Activated CD4-positive, alpha-beta T cell treated with anti-CD3 and anti-CD28 coated beads, Interleukin-2, Interleukin-6, amounts not matched to agents 100 ng/mL and 50 ng/mL, durations not matched to agents 16 hours and 8 hours (primary cell): ENCODE data around the gene RHBDD2.
A peak's percentile ranks its signal among the peaks of the same experiment; 100 is the strongest.
"Not testable (repeated sequence)": the region's sequence is repeated elsewhere in the genome, so short reads cannot be mapped to it uniquely, and the experiment has no call there.

ENCODE experiments used
- DNase-seq: peaks from one replicate; pipeline ENCODE4 v3.0.0-alpha.2; 2020

The RHBDD2 gene

GRCh38 chr7:75878769-75879611 is at the start of gene RHBDD2:
Gene RHBDD2, plus strand, starts transcription at chr7:75879034. Its CDS starts 49 bp downstream, at chr7:75879083.
- DNase-seq: peak; percentile 98

GRCh38 chr7:75829656-75830055 is 49.2 kb upstream of the RHBDD2 start:
- DNase-seq: not testable (repeated sequence)

GRCh38 chr7:75830978-75831377 is 47.9 kb upstream of the RHBDD2 start:
- DNase-seq: no peak

- not testable (repeated sequence) for DNase-seq
Observed at GRCh38 chr7:75833662-75834061, 45.2 kb upstream of the RHBDD2 start.

- DNase-seq: no peak
Observed at GRCh38 chr7:75835688-75836285, 43.0 kb upstream of the RHBDD2 start.

GRCh38 chr7:75836798-75837197 is 42.0 kb upstream of the RHBDD2 start:
- DNase-seq: no peak

- DNase-seq: not testable (repeated sequence)
Observed at GRCh38 chr7:75838281-75838930, 40.4 kb upstream of the RHBDD2 start.

GRCh38 chr7:75840029-75840428 is 38.8 kb upstream of the RHBDD2 start:
- DNase-seq: no peak

GRCh38 chr7:75842836-75843446 is 35.9 kb upstream of the RHBDD2 start:
- peak; percentile 71 for DNase-seq

GRCh38 chr7:75843613-75844116 is 35.2 kb upstream of the RHBDD2 start:
- no peak for DNase-seq

- DNase-seq: no peak
Observed at GRCh38 chr7:75844158-75844557, 34.7 kb upstream of the RHBDD2 start.

GRCh38 chr7:75845132-75845531 is 33.7 kb upstream of the RHBDD2 start:
- not testable (repeated sequence) for DNase-seq

- no peak for DNase-seq
Observed at GRCh38 chr7:75847707-75848106, 31.1 kb upstream of the RHBDD2 start.

GRCh38 chr7:75849573-75849972 is 29.3 kb upstream of the RHBDD2 start:
- DNase-seq: no peak

- DNase-seq: no peak
Observed at GRCh38 chr7:75850235-75850634, 28.6 kb upstream of the RHBDD2 start.

- no peak for DNase-seq
Observed at GRCh38 chr7:75854233-75854632, 24.6 kb upstream of the RHBDD2 start.

- DNase-seq: not testable (repeated sequence)
Observed at GRCh38 chr7:75854813-75855345, 24.0 kb upstream of the RHBDD2 start.

- no peak for DNase-seq
Observed at GRCh38 chr7:75856536-75856935, 22.3 kb upstream of the RHBDD2 start.

- no peak for DNase-seq
Observed at GRCh38 chr7:75858410-75858809, 20.4 kb upstream of the RHBDD2 start.

GRCh38 chr7:75861636-75862035 is 17.2 kb upstream of the RHBDD2 start:
- DNase-seq: no peak

- not testable (repeated sequence) for DNase-seq
Observed at GRCh38 chr7:75864251-75864650, 14.6 kb upstream of the RHBDD2 start.

- no peak for DNase-seq
Observed at GRCh38 chr7:75866114-75866488, 12.7 kb upstream of the RHBDD2 start.
